ENCODE data around the gene SENP1. TPM values are rescaled to one million over a fixed set of nuclear protein-coding genes. Genes with fewer than 3 reads are reported as not detected.

Gene SENP1
- total and polyA plus RNA-seq, 2 experiments from 2014 or later, result 8.6 to 27.7 TPM

DNA sequence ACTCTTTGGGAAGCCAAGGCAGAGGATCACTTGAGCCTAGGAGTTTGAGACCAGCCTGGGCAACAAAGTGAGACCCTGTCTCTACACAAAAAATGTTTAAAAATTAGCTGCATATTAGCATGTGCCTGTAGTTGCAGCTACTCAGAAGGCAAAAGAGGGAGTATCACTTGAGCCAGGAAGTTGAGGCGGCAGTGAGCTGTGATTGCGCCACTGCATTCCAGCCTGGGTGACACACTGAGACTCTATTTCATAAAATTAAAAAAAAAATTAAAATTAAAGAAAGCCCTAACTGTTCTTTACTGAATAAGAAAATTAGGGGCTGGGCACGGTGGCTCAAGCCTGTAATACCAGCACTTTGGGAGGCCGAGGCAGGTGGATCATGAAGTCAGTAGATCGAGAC, 27.0 kb downstream of the SENP1 start (continued):
- TF ChIP-seq CREB1 (CRISPR knock-in tag; IDR thresholded peaks at IDR 0.05; ENCODE audit: low read depth) (no peak), EZH2 (IDR thresholded peaks at IDR 0.05; ENCODE audit: low read depth, unreplicated experiment) (no peak), ZNF331 (CRISPR knock-in tag; IDR thresholded peaks at IDR 0.05; ENCODE audit: low read depth) (no peak), POLR2AphosphoS5 (IDR thresholded peaks at IDR 0.05; ENCODE audit: low read depth) (no peak), EZH2phosphoT487 (IDR thresholded peaks at IDR 0.05; ENCODE audit: unreplicated experiment) (no peak), JUNB (IDR thresholded peaks at IDR 0.05; ENCODE audit: unreplicated experiment) (no peak)
- TF ChIP-seq, protein P1, sequence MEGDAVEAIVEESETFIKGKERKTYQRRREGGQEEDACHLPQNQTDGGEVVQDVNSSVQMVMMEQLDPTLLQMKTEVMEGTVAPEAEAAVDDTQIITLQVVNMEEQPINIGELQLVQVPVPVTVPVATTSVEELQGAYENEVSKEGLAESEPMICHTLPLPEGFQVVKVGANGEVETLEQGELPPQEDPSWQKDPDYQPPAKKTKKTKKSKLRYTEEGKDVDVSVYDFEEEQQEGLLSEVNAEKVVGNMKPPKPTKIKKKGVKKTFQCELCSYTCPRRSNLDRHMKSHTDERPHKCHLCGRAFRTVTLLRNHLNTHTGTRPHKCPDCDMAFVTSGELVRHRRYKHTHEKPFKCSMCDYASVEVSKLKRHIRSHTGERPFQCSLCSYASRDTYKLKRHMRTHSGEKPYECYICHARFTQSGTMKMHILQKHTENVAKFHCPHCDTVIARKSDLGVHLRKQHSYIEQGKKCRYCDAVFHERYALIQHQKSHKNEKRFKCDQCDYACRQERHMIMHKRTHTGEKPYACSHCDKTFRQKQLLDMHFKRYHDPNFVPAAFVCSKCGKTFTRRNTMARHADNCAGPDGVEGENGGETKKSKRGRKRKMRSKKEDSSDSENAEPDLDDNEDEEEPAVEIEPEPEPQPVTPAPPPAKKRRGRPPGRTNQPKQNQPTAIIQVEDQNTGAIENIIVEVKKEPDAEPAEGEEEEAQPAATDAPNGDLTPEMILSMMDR (conservative IDR thresholded peaks at IDR 0.05; ENCODE audit: low read depth in 2 of 2), result no peak

GRCh38 chr12:48077111-48077510, 28.8 kb downstream of the SENP1 start:
- H3K9me2 ChIP-seq (ENCODE audit: insufficient read depth), result no peaks in the 10 kb centered on the region
- no peaks in the 10 kb centered on the region for H3K27me3 ChIP-seq (ENCODE audit: insufficient read depth)
- H3K36me3 ChIP-seq (ENCODE audit: insufficient read depth), result peaks cover 13% of the 10 kb centered on the region
- no peaks in the 10 kb centered on the region for H3K4me1 Mint-ChIP-seq
- H3K79me2 ChIP-seq (replicated peaks; ENCODE audit: insufficient read depth), result no peaks in the 10 kb centered on the region
- no peak overlapping the region for H3K4me3 Mint-ChIP-seq
- H2AFZ ChIP-seq, result no peak overlapping the region
- no peak overlapping the region for H3K4me3 ChIP-seq
- peaks cover 3% of the 10 kb centered on the region for H3K27me3 Mint-ChIP-seq (ENCODE audit: insufficient read depth, low read depth, poor library complexity)
- no peak overlapping the region for H3K27ac ChIP-seq (ENCODE audit: low read depth)
- no peaks in the 10 kb centered on the region for H3K4me1 ChIP-seq (ENCODE audit: insufficient read depth)
- peaks cover 25% of the 10 kb centered on the region; the same call in 2 of the 3 replicates for H3K36me3 Mint-ChIP-seq (ENCODE audit: low read depth)
- DNase-seq (ENCODE audit: low spot score) (no peak), ATAC-seq (no peak)
- H3F3A ChIP-seq (replicated peaks; ENCODE audit: low read depth), result no peaks in the 10 kb centered on the region
- H4K20me1 ChIP-seq (replicated peaks; ENCODE audit: insufficient read depth), result no peaks in the 10 kb centered on the region; the same call in none of the 2 replicates
- H3K9me3 Mint-ChIP-seq, result no peaks in the 10 kb centered on the region
- H3K27ac Mint-ChIP-seq, result no peak overlapping the region
- no peak overlapping the region for H3K4me2 ChIP-seq
- TF ChIP-seq ZNF462 (CRISPR knock-in tag; IDR thresholded peaks at IDR 0.05), result no peak
- TF ChIP-seq JUNB (IDR thresholded peaks at IDR 0.05; ENCODE audit: unreplicated experiment), result no peak
- TF ChIP-seq, protein P2, sequence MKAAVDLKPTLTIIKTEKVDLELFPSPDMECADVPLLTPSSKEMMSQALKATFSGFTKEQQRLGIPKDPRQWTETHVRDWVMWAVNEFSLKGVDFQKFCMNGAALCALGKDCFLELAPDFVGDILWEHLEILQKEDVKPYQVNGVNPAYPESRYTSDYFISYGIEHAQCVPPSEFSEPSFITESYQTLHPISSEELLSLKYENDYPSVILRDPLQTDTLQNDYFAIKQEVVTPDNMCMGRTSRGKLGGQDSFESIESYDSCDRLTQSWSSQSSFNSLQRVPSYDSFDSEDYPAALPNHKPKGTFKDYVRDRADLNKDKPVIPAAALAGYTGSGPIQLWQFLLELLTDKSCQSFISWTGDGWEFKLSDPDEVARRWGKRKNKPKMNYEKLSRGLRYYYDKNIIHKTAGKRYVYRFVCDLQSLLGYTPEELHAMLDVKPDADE (IDR thresholded peaks at IDR 0.05), result no peak
- TF ChIP-seq, protein P1 (conservative IDR thresholded peaks at IDR 0.05; ENCODE audit: low read depth in 2 of 2), result no peak
- no peak for TF ChIP-seq ZNF331 (CRISPR knock-in tag; IDR thresholded peaks at IDR 0.05; ENCODE audit: low read depth)
- no peak for TF ChIP-seq NANOG (IDR thresholded peaks at IDR 0.05; ENCODE audit: borderline replicate concordance)
- TF ChIP-seq STAT1 (IDR thresholded peaks at IDR 0.05; ENCODE audit: unreplicated experiment), result no peak
